Measurements from ENCODE around the gene GMNC.

DNA sequence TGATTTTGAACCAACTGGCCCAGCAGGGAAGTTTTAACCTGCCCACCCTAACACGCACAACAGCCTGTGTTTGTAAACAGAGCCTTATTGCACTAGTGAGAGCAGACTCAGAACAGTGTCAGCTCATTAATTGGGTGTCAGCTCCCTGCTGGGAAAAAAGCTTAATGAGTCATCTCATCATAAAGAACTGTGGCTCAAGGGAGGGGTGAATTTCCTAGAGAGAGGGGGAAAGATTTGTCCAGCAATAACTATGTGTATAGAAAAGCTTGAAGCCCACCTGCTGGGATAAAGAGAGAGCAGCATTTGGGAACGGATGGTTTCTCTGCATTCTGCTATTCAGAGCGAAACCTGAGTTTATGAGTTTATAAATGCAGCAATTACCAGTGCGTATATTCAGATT lies 48.9 kb upstream of the GMNC start:
- TF ChIP-seq POLR2A (IDR thresholded peaks at IDR 0.05; ENCODE audit: low read depth, low read length) (no peak), POLR2AphosphoS5 (IDR thresholded peaks at IDR 0.05; ENCODE audit: low read depth, low read length) (no peak)
